Fibroblast of mammary gland (primary cell): ENCODE data around the gene PPP3CA.

ENCODE experiments used
- DNase-seq: peaks from one replicate; pipeline ENCODE4 v3.0.0-alpha.2; 2010; ENCODE audit warnings: low read depth
- H3K4me3 ChIP-seq: 2 replicates; pipeline ENCODE4 v1.5.1; 2011; ENCODE audit warnings: low read depth, mild to moderate bottlenecking, low read length, moderate library complexity; ENCODE audit not compliant: control insufficient read depth
- TF ChIP-seq, protein P1 (sequence below): conservative IDR thresholded peaks from 2 replicates; pipeline ENCODE4 v1.5.1; 2011; ENCODE audit warnings: low read depth, low read length, inconsistent platforms; ENCODE audit not compliant: control insufficient read depth, insufficient read depth

Gene PPP3CA

DNA sequence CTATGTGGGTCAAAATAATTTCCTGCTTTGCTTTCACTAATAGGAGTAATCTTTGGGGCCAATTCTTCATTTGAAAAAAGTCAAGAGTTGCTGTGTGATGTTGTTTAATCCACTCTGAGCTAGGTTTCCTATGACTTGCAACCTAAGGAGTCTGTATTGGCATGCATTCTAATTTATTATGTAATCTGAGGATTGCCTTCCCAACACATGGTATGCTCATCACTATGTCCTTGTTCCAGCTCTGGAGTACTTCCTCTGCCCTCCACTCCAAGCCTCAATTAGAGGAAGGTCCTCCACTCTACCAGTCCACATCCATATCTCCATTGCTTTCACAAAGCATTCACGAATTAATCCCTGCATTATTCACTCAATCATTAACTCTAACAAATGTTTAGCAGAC is 56.1 kb downstream of the PPP3CA start:
- no peak overlapping the region for H3K4me3 ChIP-seq
- peak; percentile 26 for DNase-seq

DNA sequence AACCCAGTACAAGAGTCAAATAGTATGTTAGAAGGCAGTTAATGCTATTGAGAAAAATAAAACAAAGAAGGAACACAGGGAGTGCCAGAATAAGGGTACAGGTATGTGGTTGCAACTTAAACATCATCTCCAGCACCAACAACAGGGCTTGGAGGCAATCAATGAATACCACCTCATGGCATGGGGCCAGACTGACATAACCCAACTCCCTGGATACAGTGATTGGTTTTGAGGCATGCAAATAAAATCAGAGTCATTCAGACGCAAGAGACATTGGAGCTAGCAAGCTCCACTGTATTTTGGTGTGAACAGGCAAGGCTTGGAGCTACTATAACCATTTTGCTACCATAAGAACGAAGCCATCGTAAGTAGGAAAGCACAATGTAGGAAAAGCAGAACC is 56.7 kb downstream of the PPP3CA start:
- no peak for DNase-seq
- no peak overlapping the region for H3K4me3 ChIP-seq
- TF ChIP-seq, protein P1, sequence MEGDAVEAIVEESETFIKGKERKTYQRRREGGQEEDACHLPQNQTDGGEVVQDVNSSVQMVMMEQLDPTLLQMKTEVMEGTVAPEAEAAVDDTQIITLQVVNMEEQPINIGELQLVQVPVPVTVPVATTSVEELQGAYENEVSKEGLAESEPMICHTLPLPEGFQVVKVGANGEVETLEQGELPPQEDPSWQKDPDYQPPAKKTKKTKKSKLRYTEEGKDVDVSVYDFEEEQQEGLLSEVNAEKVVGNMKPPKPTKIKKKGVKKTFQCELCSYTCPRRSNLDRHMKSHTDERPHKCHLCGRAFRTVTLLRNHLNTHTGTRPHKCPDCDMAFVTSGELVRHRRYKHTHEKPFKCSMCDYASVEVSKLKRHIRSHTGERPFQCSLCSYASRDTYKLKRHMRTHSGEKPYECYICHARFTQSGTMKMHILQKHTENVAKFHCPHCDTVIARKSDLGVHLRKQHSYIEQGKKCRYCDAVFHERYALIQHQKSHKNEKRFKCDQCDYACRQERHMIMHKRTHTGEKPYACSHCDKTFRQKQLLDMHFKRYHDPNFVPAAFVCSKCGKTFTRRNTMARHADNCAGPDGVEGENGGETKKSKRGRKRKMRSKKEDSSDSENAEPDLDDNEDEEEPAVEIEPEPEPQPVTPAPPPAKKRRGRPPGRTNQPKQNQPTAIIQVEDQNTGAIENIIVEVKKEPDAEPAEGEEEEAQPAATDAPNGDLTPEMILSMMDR: no peak

More for the DNA sequence above, 56.1 kb downstream of the PPP3CA start:
- TF ChIP-seq, protein P1: no peak

DNA sequence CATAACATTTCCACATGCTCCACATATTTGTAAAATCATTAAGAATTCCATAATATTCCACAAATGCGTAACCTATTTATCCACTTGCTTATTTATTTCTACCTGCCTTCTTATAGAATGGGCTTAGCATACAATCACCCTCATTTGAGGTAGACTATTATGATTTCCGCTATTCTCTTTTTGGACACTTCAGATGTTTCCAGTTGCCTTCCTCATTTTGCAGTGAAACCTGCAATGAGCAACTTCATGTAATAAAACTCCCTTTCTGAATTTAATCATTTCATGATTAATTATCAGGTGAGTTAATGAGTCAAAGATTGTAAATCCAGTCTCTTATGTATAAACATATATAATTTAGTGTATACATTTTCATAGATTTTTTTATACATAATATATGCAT is 58.0 kb downstream of the PPP3CA start:
- no peak for DNase-seq
- TF ChIP-seq, protein P1: no peak
- H3K4me3 ChIP-seq: no peak overlapping the region

DNA sequence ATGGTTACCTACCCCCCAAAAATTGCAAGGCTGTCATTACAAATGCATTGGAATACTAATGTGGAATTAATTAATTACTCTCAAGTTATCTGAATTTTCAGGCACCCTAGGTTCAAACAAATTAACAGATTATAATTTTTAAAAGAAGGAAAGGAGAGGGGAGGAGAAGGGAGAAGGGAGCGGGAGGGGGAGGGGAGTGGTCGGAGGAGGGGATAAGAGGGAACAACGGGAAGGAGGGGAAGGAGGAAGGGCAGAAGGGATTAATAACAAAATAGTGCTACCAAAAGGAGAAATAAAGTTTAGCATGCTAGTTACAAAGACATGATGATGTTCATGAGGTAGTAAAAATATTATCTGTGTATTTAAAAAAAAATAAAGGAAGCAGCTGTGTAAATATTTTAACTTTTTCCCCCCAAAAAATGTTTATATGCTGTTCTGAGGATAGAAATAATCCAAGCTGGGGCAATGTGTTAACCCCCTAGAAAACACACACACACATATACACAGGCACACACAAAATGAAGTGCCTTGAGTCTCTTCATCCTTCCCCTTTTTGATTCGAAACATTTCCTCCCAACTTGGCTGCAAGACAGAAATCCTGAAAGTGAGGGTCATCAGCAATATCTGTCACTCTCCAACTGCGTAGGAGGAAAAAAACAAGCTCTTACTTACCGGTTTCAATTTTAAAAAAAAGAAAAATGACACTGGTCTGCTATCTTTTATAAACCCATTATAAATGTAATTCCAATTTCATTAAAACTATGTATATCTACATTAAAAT is 58.8 kb downstream of the PPP3CA start:
- TF ChIP-seq, protein P1: no peak
- DNase-seq: peak; percentile 62
- no peak overlapping the region for H3K4me3 ChIP-seq

DNA sequence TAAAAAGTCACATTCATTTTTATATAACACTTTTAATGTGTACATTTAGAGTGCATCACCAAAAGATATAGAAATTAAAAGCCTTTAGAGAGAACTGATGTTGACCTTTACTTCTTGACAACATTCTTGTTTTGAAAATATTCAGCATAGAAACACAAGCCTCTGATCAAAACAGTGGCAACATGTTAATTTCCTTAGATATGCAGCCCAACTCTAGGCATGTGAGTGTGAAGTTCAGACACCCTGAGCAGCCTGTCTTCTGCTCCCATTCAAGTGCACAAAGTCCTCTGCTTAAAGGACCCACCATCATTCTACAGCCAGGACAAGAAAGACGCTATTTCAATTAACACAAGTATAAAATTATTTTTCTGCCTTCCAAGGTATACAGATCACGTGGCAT is 60.0 kb downstream of the PPP3CA start:
- TF ChIP-seq, protein P1: no peak
- no peak overlapping the region for H3K4me3 ChIP-seq
- DNase-seq: no peak

DNA sequence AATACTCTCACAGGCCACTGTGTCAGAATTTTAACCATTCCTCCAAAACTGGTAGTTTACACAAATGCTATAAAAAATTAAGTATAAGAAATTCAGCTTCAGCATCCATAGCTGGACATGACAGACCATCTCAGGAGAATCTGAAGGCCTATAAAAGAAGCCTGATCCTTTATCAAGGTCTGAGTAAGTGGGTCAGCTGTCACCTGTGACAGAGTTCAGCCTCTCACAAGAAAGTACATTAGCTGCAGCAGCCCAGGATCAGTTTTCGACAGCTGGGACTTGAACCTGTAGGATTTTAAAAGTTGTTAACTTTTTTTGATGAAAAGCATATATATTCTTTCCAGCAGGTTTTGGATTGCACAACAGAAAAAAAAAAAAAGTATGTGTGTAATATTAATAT is 60.7 kb downstream of the PPP3CA start:
- TF ChIP-seq, protein P1: no peak
- no peak overlapping the region for H3K4me3 ChIP-seq
- no peak for DNase-seq
